Motor neuron (in vitro differentiated cells): ENCODE data around the gene CFAP97. TPM values are rescaled to one million over a fixed set of nuclear protein-coding genes. Genes with fewer than 3 reads are reported as not detected.
A peak's percentile ranks its signal among the peaks of the same experiment; 100 is the strongest.

Source experiments
- ATAC-seq, 8 experiments: fragments of 200-7000 bp; cut with Tn5 transposase; replicated peaks in 6 of 8; 2 replicates each; pipeline ENCODE4 v1.8.0; 2021; ENCODE audit warnings: mild to moderate bottlenecking in 8 of 8, moderate library complexity in 8 of 8
- H3K27ac ChIP-seq, 2 donors: fragments of 250-450 bp; sonication (Bioruptor Pico); 2 replicates each; pipeline ENCODE4 v1.9.0; 2021; ENCODE audit warnings: antibody characterized with exemption in 2 of 2, mild to moderate bottlenecking in 2 of 2, moderate library complexity in 1 of 2
- H3K4me1 ChIP-seq, 2 donors: fragments of 250-450 bp; sonication (Bioruptor Pico); replicated peaks in 1 of 2; 2 replicates each; pipeline ENCODE4 v1.6.1; 2021; ENCODE audit warnings: antibody characterized with exemption in 2 of 2, mild to moderate bottlenecking in 2 of 2, moderate library complexity in 1 of 2
- H3K4me3 ChIP-seq, 5 donors: fragments of 250-450 bp; sonication (Bioruptor Pico); 2 replicates each; pipeline ENCODE4 v1.9.0; 2021; ENCODE audit warnings: antibody characterized with exemption in 5 of 5, mild to moderate bottlenecking in 5 of 5, moderate library complexity in 4 of 5
- WGBS, 10 experiments: fragments of 450-650 bp; shearing (Covaris generic); methylation state at CpG; one replicate each; pipeline ENCODE4 v1.0.0; 2022; 5-methylcytosine and 5-hydroxymethylcytosine counted together
- in situ Hi-C, 9 experiments: fragments of 400-800 bp; cut with MboI; loops; one replicate each; pipeline ENCODE4 v1.15.0; 2021; ENCODE audit warnings: low sequenced_read_pairs in 9 of 9, low pct_unique_long_range_greater_than_20kb in 2 of 9; ENCODE audit not compliant: unreplicated experiment in 9 of 9
- total RNA-seq, 8 experiments: library from RNA; unstranded; fragments of 300-600 nt; gene quantifications; 2 replicates each; pipeline versions ENCODE4 v1.2.3 to v1.2.4, GENCODE V29; 2022

Gene CFAP97
- total RNA-seq, 8 experiments from 2014 or later: 19.1 to 58.6 (median 32.9) TPM

- Histone ChIP-seq H3K4me1 (peaks cover 3 to 8% of the 10 kb centered on the region in 2 donors), H3K27ac (no peak overlapping the region), H3K4me3 (no peak overlapping the region)
- 67 to 100% (median 84%) methylated on average over 1 to 7 of the region's 7 CpGs for WGBS, 10 experiments
- in situ Hi-C loops: no loop called here
- ATAC-seq: peak in 6 of 8 experiments; percentile 18 to 96 (median 38)
Measured at GRCh38 chr4:185235843-185236503, 32.2 kb upstream of the CFAP97 start.

DNA sequence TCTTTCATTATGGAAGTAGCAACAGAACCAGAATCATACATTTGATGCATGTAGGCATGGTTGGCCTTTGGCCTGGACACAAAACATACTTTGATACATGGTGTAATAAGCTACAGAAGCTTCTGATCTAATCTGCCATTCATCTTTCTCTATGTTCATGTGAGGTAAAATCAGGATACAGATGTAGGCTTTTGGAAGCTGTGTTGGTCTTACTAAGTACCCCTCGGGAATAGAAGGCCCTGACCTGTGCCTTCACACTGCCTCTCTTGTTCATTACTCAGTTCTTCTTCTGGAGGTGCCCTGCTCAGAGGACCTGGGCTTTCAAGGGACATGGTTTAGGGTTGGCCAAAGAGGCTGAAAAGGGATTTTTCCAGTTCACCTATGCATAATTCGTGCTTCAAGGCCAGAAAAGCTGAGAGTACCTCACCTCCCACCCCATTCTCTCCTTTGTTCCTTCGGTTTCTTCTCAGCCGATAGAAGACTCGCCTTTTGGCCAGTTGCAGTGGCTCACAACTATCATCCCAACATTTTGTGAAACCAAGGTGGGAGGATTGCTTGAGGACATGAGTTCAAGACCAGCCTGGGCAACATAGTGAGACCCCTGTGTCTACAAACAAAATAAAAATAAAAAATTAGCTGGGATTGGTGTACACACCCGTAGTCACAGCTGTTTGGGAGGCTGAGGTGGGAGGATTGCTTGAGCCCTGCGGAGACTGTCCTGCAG, 31.5 kb upstream of the CFAP97 start:
- WGBS, 10 experiments: 67 to 100% (median 83%) methylated on average over 1 to 7 of the region's 7 CpGs; no CpG with 5 or more reads in 2 of the 10 experiments
- peak in 5 of 8 experiments; percentile 18 to 61 (median 30) for ATAC-seq
- no peak overlapping the region for H3K4me3 ChIP-seq
- in situ Hi-C loops: no loop called here
- peaks cover 3 to 8% of the 10 kb centered on the region in 2 donors for H3K4me1 ChIP-seq
- H3K27ac ChIP-seq: no peak overlapping the region

DNA sequence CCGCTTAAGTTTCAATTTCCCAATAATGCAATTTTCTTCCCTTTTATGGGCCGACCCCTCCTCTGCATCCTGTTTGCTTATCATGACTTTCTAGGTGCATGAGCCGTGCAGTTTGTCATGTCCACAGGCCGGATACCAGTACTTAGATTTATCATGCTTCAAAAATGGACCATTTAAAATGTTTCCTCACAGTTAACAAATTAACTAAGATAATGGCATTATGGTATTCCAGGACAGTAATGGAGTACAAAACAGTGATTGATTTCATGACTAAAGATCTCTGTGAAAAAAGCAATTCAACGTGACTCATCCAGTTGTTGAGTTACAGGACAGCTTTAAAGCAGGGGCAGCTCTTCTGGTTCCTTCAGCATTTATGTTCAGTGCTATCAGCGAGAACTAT, 28.6 kb upstream of the CFAP97 start:
- WGBS, 10 experiments: 69 to 100% (median 83%) methylated on average over 2 to 6 of the region's 6 CpGs; no CpG with 5 or more reads in 1 of the 10 experiments
- Histone ChIP-seq H3K27ac (no peak overlapping the region), H3K4me3 (no peak overlapping the region), H3K4me1 (peaks cover 7 to 8% of the 10 kb centered on the region in 2 donors)
- in situ Hi-C loops: no loop called here
- peak in 5 of 8 experiments; percentile 75 to 91 (median 79) for ATAC-seq

DNA sequence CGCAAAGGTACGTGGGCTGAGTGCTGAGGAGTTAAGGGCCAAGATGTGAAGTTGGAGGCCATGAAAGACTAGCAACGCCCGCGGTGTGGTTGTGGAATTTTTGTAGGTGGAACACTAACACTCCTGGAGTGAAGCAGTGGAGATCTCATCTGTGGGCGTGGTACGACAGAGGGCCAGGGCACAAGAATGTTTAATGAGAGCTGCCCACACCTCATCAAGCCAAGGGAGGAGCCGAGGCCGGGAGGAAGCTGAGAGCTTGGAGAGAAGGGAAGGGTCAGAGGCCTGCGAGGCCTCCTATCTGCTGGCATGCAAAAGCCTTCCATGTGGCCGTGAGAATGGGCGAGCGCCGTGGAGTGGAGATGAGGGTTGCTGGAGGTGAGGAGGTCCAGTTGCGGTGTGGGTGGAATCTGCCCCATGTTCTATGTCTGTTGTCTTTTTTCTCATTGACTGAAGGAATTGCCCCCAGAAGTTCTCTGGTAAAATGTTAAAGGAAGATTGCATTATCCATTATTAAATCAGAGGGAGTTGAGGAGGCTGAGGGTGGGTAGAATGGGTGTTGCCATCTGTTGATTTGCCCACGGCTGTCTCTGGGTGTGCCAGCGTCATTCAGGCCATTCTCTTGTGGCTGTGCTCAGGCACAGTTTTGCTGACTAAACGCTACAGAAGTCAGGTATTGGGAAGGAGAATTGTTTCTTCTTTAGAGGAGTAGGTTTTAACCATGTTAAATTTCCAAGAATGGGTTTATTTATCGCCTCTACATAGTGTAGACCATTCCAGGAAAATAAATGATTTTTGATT, 25.4 kb upstream of the CFAP97 start:
- Histone ChIP-seq H3K4me3 (no peak overlapping the region), H3K27ac (no peak overlapping the region), H3K4me1 (peaks cover 4% of the 10 kb centered on the region in 2 donors)
- ATAC-seq: peak in 2 of 8 experiments; percentile 40 to 72
- 60 to 100% (median 97%) methylated on average over 1 to 12 of the region's 19 CpGs; no CpG with 5 or more reads in 2 of the 10 experiments for WGBS, 10 experiments
- in situ Hi-C loops: no loop called here

GRCh38 chr4:185227713-185228278, 24.0 kb upstream of the CFAP97 start:
- Histone ChIP-seq H3K27ac (no peak overlapping the region), H3K4me1 (peaks cover 3 to 4% of the 10 kb centered on the region in 2 donors), H3K4me3 (no peak overlapping the region)
- in situ Hi-C loops: no loop called here
- ATAC-seq: peak in 1 of 8 experiments; percentile 20
- 67 to 100% (median 87%) methylated on average over 1 to 6 of the region's 9 CpGs; no CpG with 5 or more reads in 3 of the 10 experiments for WGBS, 10 experiments

GRCh38 chr4:185227131-185227551, 23.3 kb upstream of the CFAP97 start:
- Histone ChIP-seq H3K4me3 (no peak overlapping the region), H3K27ac (no peak overlapping the region), H3K4me1 (peaks cover 0 to 4% of the 10 kb centered on the region in 2 donors)
- 10 to 67% (median 24%) methylated on average over 1 to 4 of the region's 4 CpGs; no CpG with 5 or more reads in 3 of the 10 experiments for WGBS, 10 experiments
- in situ Hi-C loops: no loop called here
- ATAC-seq: peak in 3 of 8 experiments; percentile 18 to 69 (median 30)

- WGBS, 10 experiments: 89 to 100% (median 96%) methylated on average over 1 to 6 of the region's 6 CpGs; no CpG with 5 or more reads in 2 of the 10 experiments
Measured at GRCh38 chr4:185225940-185226339, 22.1 kb upstream of the CFAP97 start.

DNA sequence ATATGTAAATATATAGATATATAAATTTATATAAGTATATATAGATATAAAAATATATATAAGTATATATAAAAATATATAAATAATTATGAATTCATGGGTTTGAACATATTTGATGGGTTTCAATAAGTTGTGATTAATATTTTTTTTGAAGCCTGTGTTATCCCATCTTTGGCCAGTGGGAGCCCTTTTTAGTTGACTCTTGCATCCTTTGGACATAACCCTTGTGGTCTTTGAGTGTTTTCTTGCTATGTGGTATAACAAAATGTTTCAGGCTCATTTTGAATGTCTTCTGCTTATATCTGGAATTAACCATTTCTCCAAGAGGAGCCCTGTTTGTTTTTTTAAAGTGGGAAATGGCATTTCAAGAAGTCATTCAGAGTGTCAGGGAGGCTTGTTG, 20.8 kb upstream of the CFAP97 start:
- Histone ChIP-seq H3K27ac (no peak overlapping the region), H3K4me1 (peaks cover 0 to 7% of the 10 kb centered on the region in 2 donors), H3K4me3 (no peak overlapping the region)
- in situ Hi-C loops: no loop called here
- ATAC-seq: no peak

More at GRCh38 chr4:185225940-185226339, 22.1 kb upstream of the CFAP97 start:
- in situ Hi-C loops: no loop called here
- Histone ChIP-seq H3K4me3 (no peak overlapping the region), H3K27ac (no peak overlapping the region), H3K4me1 (peaks cover 0 to 4% of the 10 kb centered on the region in 2 donors)
- peak in 1 of 8 experiments; percentile 65 for ATAC-seq

DNA sequence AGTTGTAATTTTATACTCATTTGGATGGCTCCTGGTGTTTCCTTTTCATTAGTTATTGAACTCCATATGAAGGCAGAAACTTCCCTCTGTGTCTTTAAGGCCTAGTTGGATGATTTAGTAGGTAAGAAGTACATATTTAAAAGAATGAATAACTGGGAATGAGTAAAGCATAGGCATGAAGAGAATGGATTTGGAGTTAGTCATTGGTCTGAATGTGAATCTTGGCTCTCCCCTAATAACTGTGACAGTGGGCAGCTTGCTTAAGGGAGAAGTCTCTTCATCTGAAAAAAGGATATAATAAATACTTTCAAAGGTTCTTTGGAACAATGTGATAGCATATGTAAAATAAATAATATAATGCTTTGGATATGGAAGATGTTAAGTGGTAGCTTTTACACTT, 18.8 kb upstream of the CFAP97 start:
- H3K4me1 ChIP-seq: peaks cover 0 to 10% of the 10 kb centered on the region in 2 donors
- H3K27ac ChIP-seq: no peak overlapping the region
- ATAC-seq: no peak
- in situ Hi-C loops: no loop called here
- no peak overlapping the region for H3K4me3 ChIP-seq

- Histone ChIP-seq H3K4me3 (no peak overlapping the region), H3K4me1 (peaks cover 1 to 11% of the 10 kb centered on the region in 2 donors), H3K27ac (no peak overlapping the region)
- 47 to 100% (median 90%) methylated on average over 1 to 5 of the region's 10 CpGs; no CpG with 5 or more reads in 1 of the 10 experiments for WGBS, 10 experiments
- in situ Hi-C loops: no loop called here
- ATAC-seq: no peak
Measured at GRCh38 chr4:185221912-185222311, 18.1 kb upstream of the CFAP97 start.

DNA sequence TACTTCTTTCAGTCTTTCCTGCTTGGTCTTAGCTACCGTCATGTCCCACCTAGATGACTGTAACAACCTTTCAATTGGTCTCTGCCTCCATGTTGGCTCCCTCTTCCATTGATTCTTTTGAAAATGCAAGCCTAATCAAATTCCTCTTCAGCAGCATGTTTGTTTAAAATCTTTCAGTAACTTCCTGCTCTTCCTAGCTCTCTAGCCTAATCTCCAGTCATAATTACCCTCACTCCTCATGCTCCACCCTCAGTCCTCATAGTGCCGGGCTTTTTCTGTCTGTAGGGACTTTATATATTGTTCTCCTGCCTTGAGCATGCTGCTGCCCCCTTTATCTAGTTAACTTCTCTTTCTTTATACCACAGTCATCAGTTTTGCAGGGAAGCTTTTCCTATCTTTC, 17.7 kb upstream of the CFAP97 start:
- no peak overlapping the region for H3K27ac ChIP-seq
- 58 to 100% (median 93%) methylated on average over 1 to 2 of the region's 2 CpGs; no CpG with 5 or more reads in 1 of the 10 experiments for WGBS, 10 experiments
- peaks cover 4 to 16% of the 10 kb centered on the region in 2 donors for H3K4me1 ChIP-seq
- H3K4me3 ChIP-seq: no peak overlapping the region
- no peak for ATAC-seq
- in situ Hi-C loops: no loop called here

DNA sequence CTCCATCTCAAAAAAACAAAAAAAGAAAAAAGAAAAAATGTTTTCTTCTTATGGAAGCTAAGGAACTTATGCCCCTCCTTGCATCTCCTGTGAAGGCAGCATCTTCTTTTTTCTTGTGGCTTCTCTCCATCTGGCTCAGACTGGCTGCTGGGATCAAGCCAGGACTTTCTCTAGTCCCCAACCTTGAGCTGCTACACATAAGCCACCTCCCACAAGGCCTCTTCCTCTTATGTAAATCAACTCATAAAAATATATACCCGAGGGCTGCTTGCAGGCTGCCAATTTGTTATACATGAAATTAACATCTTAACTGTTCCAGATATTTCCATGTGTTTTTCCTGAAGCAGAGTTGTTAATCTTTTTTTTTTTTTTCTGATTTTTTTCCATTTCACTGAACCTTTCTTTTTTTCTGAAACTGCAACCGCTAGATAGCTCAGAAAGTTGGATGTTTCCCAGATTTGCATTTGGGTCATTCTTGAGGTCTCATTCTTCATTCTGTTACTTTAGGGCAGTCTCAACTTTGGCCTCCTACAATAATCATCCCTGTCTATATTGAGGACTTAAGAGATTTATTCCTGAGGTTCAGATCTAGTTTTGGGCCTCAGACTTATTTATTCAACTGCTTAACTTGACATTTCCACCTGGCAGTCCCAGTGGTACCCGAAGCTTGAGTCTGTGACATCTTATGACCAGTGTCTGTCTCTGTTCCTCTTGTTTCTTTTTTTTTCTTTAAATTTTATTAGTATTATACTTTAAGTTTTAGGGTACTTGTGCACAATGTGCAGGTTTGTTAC, 15.9 kb upstream of the CFAP97 start:
- peak in 6 of 8 experiments; percentile 69 to 98 (median 88) for ATAC-seq
- Histone ChIP-seq H3K4me1 (peaks cover 4 to 16% of the 10 kb centered on the region in 2 donors), H3K27ac (no peak overlapping the region), H3K4me3 (no peak overlapping the region)
- in situ Hi-C loops: no loop called here
- 0 to 95% (median 44%) methylated on average over 1 to 3 of the region's 3 CpGs for WGBS, 10 experiments
